K562 (cell line): ENCODE results near the gene AIF1L. TPM values are rescaled to one million over a fixed set of nuclear protein-coding genes. Genes with fewer than 3 reads are reported as not detected.

ENCODE experiments used
- ATAC-seq: fragments of 200-7000 bp; cut with Tn5 transposase; 3 replicates; pipeline ENCODE4 v1.9.1; 2020; ENCODE audit warnings: moderate library complexity
- BruUV-seq: library from RNA; stranded (reverse); fragments of 400-500 nt; replicated peaks from 2 replicates; lab custom pipeline; 2021; lab: Mats Ljungman, UMichigan
- CTCF ChIA-PET: fragments of 300-600 bp; formaldehyde crosslinking; extraction: SDS; loops from one replicate; lab custom pipeline; 2021; ENCODE audit warnings: low intra/inter-chr PET ratio; lab: Yijun Ruan, JAX
- POLR2A ChIA-PET: fragments of 300-600, 350-650 bp; sonication (Branson Sonifier 250); formaldehyde crosslinking; extraction: SDS; loops from one replicate; lab custom pipeline; 2021; ENCODE audit warnings: antibody characterized with exemption, inconsistent platforms; lab: Yijun Ruan, JAX
- DNase-seq, 4 experiments: peaks; one replicate each; pipeline versions ENCODE4 v3.0.0 to v3.0.0-alpha.2; 2011 to 2018; ENCODE audit warnings: low spot score in 3 of 4, mixed read lengths in 3 of 4; ENCODE audit errors: extremely low read depth in 1 of 4
- FAIRE-seq: peaks from 2 replicates; lab custom pipeline; 2011; peaks lifted over from hg19 to GRCh38; lab: Jason Lieb, UNC
- H2AFZ ChIP-seq: 2 replicates; pipeline ENCODE4 v1.6.0; 2011; ENCODE audit warnings: low read depth, low read length, control low read depth, inconsistent platforms
- H3K27ac ChIP-seq: fragments of 200-600 bp; 3 replicates; pipeline ENCODE4 v1.8.0; 2011; ENCODE audit warnings: low read depth, mild to moderate bottlenecking, control low read depth, inconsistent platforms, low read length, moderate library complexity, mixed read lengths; ENCODE audit errors: extremely low read depth
- H3K27me3 ChIP-seq, 2 experiments: fragments of 300-600 bp in 1 of 2; 2 replicates in 1 of 2; 3 replicates in 1 of 2; pipeline versions ENCODE4 v1.6.0 to v1.8.0; 2011; ENCODE audit warnings: inconsistent platforms in 2 of 2, low read length in 2 of 2, mild to moderate bottlenecking in 1 of 2, mixed read lengths in 1 of 2, moderate library complexity in 1 of 2; ENCODE audit not compliant: control insufficient read depth in 2 of 2, insufficient read depth in 2 of 2
- H3K36me3 ChIP-seq: fragments of 300-600 bp; 3 replicates; pipeline ENCODE4 v1.8.0; 2011; ENCODE audit warnings: mild to moderate bottlenecking, low read length, inconsistent platforms; ENCODE audit not compliant: control insufficient read depth, insufficient read depth
- H3K4me1 ChIP-seq, 2 experiments: fragments of 200-600 bp in 1 of 2; replicated peaks in 1 of 2; 2 replicates in 1 of 2; 3 replicates in 1 of 2; pipeline versions ENCODE4 v1.5.1 to v1.8.0; 2011; ENCODE audit warnings: inconsistent platforms in 2 of 2, low read length in 2 of 2, mild to moderate bottlenecking in 1 of 2, mixed read lengths in 1 of 2, moderate library complexity in 1 of 2; ENCODE audit not compliant: control insufficient read depth in 2 of 2, insufficient read depth in 2 of 2
- H3K4me2 ChIP-seq: 2 replicates; pipeline ENCODE4 v1.6.1; 2011; ENCODE audit warnings: low read length, control low read depth, inconsistent platforms, mixed read lengths; ENCODE audit not compliant: insufficient read depth
- H3K4me3 ChIP-seq: fragments of 200-600 bp; sonication (generic), shearing (Covaris generic); 2 replicates; pipeline ENCODE4 v1.5.1; 2016; ENCODE audit warnings: control low read depth, inconsistent platforms
- H3K79me2 ChIP-seq: fragments of 200-600 bp; 3 replicates; pipeline ENCODE4 v1.8.0; 2011; ENCODE audit warnings: low read length, inconsistent platforms; ENCODE audit not compliant: control insufficient read depth, insufficient read depth
- H3K9ac ChIP-seq, 2 experiments: 2 replicates each; pipeline versions ENCODE4 v1.6.0 to v1.6.1; 2011; ENCODE audit warnings: low read depth in 2 of 2, low read length in 2 of 2, control low read depth in 1 of 2, inconsistent platforms in 1 of 2, mild to moderate bottlenecking in 1 of 2, mixed read lengths in 1 of 2; ENCODE audit not compliant: insufficient read depth in 1 of 2
- H3K9me1 ChIP-seq: one replicate; pipeline ENCODE4 v1.6.0; 2011; ENCODE audit warnings: inconsistent platforms, mild to moderate bottlenecking, low read length, moderate library complexity; ENCODE audit not compliant: control insufficient read depth, insufficient read depth
- H3K9me3 ChIP-seq: replicated peaks from 2 replicates; pipeline ENCODE4 v1.5.1; 2011; ENCODE audit warnings: low read depth, low read length, inconsistent platforms; ENCODE audit not compliant: control insufficient read depth, insufficient read depth
- H4K20me1 ChIP-seq: replicated peaks from 2 replicates; pipeline ENCODE4 v1.6.1; 2011; ENCODE audit warnings: low read length, inconsistent platforms, mixed read lengths; ENCODE audit not compliant: control insufficient read depth, insufficient read depth
- DNMT1 ChIP-seq: fragments of 450-650 bp; IDR thresholded peaks from 2 replicates; pipeline ENCODE4 v1.6.1; 2016; ENCODE audit warnings: antibody characterized with exemption, mild to moderate bottlenecking
- E2F1 ChIP-seq: sonication (generic); formaldehyde crosslinking; IDR thresholded peaks from 2 replicates; pipeline ENCODE4 v1.8.1; 2023; ENCODE audit warnings: mild to moderate bottlenecking, missing genetic modification reagents, moderate library complexity
- WGBS: fragments of 100-300 bp; shearing (Covaris generic); methylation state at CpG from one replicate; pipeline ENCODE4 v1.1.6; 2016; ENCODE audit warnings: low coverage, mixed read lengths; ENCODE audit not compliant: insufficient coverage; ENCODE audit errors: missing lambda C conversion rate; 5-methylcytosine and 5-hydroxymethylcytosine counted together
- in situ Hi-C: fragments of 300-500 bp; cut with MboI; formaldehyde crosslinking; loops from 4 replicates; pipeline ENCODE4 v1.15.0; 2018; ENCODE audit warnings: inconsistent platforms, mixed read lengths
- intact Hi-C: fragments of 100-400 bp; cut with micrococcal nuclease; formaldehyde crosslinking; loops from 2 replicates; pipeline ENCODE4 v1.14.2; 2022
- polyA plus RNA-seq, 8 experiments: library from polyadenylated mRNA; depleted of rRNA in 4 of 8; stranded (reverse) in 5 of 8; unstranded in 3 of 8; fragments of >200 nt; fragmentation: Nextera tagmentation in 2 of 8; fragmentation: Illumina TruSeq in 1 of 8; extraction: Ambion mirVana in 2 of 8; extraction: Trizol in 1 of 8; gene quantifications; 2 replicates each; pipeline versions ENCODE4 v1.2.1 to v1.2.3, GENCODE V29; 2011 to 2014; ENCODE audit warnings: inconsistent platforms in 1 of 8, missing spikeins in 1 of 8
- total RNA-seq, 7 experiments: library from RNA; depleted of rRNA in 6 of 7; stranded (reverse); fragments of >200 nt in 6 of 7; fragmentation: Illumina TruSeq in 2 of 7; extraction: Trizol in 2 of 7; gene quantifications; 2 replicates each; pipeline versions ENCODE4 v1.2.1 to v1.2.3, GENCODE V29; 2011 to 2021; ENCODE audit warnings: low replicate concordance in 1 of 7

Gene AIF1L
- total and polyA plus RNA-seq, 9 of the 15 experiments (the other 6 are each of a cell fraction or from before 2014, with no cell fraction given) = 0.34 to 9.1 (median 1.3) TPM

- ChIA-PET CTCF (no interaction called here), POLR2A (interaction anchor here (0.5 to 99.3 kb wide), 11 partner anchors 10 to 260 kb away, joined by 3 to 3336 read pairs (median 4); partner anchors contain the start of genes AIF1L and NUP214)
- in situ Hi-C loops (no loop called here), intact Hi-C loops (no loop called here)
- TF ChIP-seq E2F1 (CRISPR knock-in tag) (0 out of 2 replicates have a peak, but pooled peaks have one; percentile 52), DNMT1 (no peak)
- Histone ChIP-seq H2AFZ (peak overlapping the region; percentile 4; the same call in 1 of the 2 replicates), H3K4me1 (peaks cover 3 to 17% of the 10 kb centered on the region in 2 experiments; a peak in 2 of 5 replicates), H3K4me3 (no peak overlapping the region), H3K36me3 (no peaks in the 10 kb centered on the region), H3K9me3 (no peaks in the 10 kb centered on the region), H3K27me3 (peaks cover 81 to 94% of the 10 kb centered on the region in 2 experiments), H3K4me2 (no peak overlapping the region), H3K9ac (peak overlapping the region in 1 of 2 experiments; percentile 31; a peak in 1 of 4 replicates), H3K79me2 (no peaks in the 10 kb centered on the region), H3K27ac (no peak overlapping the region), H4K20me1 (peaks cover 43% of the 10 kb centered on the region), H3K9me1 (peaks cover 8% of the 10 kb centered on the region)
- WGBS = 6% methylated on average over 17 of the region's 17 CpGs
- ATAC-seq (peak; percentile 7), DNase-seq (peak in 2 of 4 experiments; percentile 57 to 61), FAIRE-seq (no peak)
- BruUV-seq = no TSS peak
These were observed 17.6 kb upstream of the AIF1L start for GRCh38 chr9:131078427-131079366.
